Measurements from ENCODE around the gene ICAM5. TPM values are rescaled to one million over a fixed set of nuclear protein-coding genes. Genes with fewer than 3 reads are reported as not detected.

The ICAM5 gene
- total and polyA plus RNA-seq, 9 of the 15 experiments (the other 6 are each of a cell fraction or from before 2014, with no cell fraction given), result 0.10 to 114 (median 13.7) TPM

- TF ChIP-seq, protein P1, sequence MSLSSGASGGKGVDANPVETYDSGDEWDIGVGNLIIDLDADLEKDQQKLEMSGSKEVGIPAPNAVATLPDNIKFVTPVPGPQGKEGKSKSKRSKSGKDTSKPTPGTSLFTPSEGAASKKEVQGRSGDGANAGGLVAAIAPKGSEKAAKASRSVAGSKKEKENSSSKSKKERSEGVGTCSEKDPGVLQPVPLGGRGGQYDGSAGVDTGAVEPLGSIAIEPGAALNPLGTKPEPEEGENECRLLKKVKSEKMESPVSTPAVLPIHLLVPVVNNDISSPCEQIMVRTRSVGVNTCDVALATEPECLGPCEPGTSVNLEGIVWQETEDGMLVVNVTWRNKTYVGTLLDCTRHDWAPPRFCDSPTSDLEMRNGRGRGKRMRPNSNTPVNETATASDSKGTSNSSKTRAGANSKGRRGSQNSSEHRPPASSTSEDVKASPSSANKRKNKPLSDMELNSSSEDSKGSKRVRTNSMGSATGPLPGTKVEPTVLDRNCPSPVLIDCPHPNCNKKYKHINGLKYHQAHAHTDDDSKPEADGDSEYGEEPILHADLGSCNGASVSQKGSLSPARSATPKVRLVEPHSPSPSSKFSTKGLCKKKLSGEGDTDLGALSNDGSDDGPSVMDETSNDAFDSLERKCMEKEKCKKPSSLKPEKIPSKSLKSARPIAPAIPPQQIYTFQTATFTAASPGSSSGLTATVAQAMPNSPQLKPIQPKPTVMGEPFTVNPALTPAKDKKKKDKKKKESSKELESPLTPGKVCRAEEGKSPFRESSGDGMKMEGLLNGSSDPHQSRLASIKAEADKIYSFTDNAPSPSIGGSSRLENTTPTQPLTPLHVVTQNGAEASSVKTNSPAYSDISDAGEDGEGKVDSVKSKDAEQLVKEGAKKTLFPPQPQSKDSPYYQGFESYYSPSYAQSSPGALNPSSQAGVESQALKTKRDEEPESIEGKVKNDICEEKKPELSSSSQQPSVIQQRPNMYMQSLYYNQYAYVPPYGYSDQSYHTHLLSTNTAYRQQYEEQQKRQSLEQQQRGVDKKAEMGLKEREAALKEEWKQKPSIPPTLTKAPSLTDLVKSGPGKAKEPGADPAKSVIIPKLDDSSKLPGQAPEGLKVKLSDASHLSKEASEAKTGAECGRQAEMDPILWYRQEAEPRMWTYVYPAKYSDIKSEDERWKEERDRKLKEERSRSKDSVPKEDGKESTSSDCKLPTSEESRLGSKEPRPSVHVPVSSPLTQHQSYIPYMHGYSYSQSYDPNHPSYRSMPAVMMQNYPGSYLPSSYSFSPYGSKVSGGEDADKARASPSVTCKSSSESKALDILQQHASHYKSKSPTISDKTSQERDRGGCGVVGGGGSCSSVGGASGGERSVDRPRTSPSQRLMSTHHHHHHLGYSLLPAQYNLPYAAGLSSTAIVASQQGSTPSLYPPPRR (CRISPR knock-in tag; IDR thresholded peaks at IDR 0.05; ENCODE audit: borderline replicate concordance), result no peak
- TF ChIP-seq, protein P2, sequence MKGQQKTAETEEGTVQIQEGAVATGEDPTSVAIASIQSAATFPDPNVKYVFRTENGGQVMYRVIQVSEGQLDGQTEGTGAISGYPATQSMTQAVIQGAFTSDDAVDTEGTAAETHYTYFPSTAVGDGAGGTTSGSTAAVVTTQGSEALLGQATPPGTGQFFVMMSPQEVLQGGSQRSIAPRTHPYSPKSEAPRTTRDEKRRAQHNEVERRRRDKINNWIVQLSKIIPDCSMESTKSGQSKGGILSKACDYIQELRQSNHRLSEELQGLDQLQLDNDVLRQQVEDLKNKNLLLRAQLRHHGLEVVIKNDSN (CRISPR knock-in tag; IDR thresholded peaks at IDR 0.05), result peak; percentile 31; the same call in 1 of the 2 replicates
- TF ChIP-seq FOXK1 (CRISPR knock-in tag; IDR thresholded peaks at IDR 0.05; ENCODE audit: borderline replicate concordance) (0 out of 2 replicates have a peak, but pooled peaks have one; percentile 52), ZNF431 (CRISPR knock-in tag; IDR thresholded peaks at IDR 0.05) (0 out of 2 replicates have a peak, but pooled peaks have one; percentile 45), ELK1 (CRISPR knock-in tag; IDR thresholded peaks at IDR 0.05) (no peak), ZNF644 (tag; IDR thresholded peaks at IDR 0.05; ENCODE audit: low read depth) (no peak), RAD21 (CRISPR knock-in tag; conservative IDR thresholded peaks at IDR 0.05 in 1 of 2, IDR thresholded peaks at IDR 0.05 in 1 of 2) (0 out of 4 replicates have a peak, but pooled peaks of 1 of the 2 experiments have one; percentile 5), ZNF77 (CRISPR knock-in tag; IDR thresholded peaks at IDR 0.05) (no peak), RNF2 (IDR thresholded peaks at IDR 0.05) (no peak)
- TF ChIP-seq, protein P3, sequence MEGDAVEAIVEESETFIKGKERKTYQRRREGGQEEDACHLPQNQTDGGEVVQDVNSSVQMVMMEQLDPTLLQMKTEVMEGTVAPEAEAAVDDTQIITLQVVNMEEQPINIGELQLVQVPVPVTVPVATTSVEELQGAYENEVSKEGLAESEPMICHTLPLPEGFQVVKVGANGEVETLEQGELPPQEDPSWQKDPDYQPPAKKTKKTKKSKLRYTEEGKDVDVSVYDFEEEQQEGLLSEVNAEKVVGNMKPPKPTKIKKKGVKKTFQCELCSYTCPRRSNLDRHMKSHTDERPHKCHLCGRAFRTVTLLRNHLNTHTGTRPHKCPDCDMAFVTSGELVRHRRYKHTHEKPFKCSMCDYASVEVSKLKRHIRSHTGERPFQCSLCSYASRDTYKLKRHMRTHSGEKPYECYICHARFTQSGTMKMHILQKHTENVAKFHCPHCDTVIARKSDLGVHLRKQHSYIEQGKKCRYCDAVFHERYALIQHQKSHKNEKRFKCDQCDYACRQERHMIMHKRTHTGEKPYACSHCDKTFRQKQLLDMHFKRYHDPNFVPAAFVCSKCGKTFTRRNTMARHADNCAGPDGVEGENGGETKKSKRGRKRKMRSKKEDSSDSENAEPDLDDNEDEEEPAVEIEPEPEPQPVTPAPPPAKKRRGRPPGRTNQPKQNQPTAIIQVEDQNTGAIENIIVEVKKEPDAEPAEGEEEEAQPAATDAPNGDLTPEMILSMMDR (IDR thresholded peaks at IDR 0.05 in 2 of 3, conservative IDR thresholded peaks at IDR 0.05 in 1 of 3; ENCODE audit: insufficient read depth in 2 of 3, low read depth in 1 of 3, low read length in 3 of 3), result 0 out of 6 replicates have a peak, but pooled peaks of 1 of the 3 experiments have one; percentile 3
Observed at GRCh38 chr19:10332158-10332964, 42.6 kb downstream of the ICAM5 start (continued).

Measured in K562 (cell line).